GM18868 (cell line): ENCODE results near the gene FAM174B.

Source experiments
- ATAC-seq: cut with Tn5 transposase; IDR thresholded peaks from one replicate; pipeline ENCODE4 v1.9.1; 2021; ENCODE audit warnings: mild to moderate bottlenecking, moderate library complexity; ENCODE audit not compliant: unreplicated experiment

The FAM174B gene

GRCh38 chr15:92665100-92665555 lies 9.6 kb upstream of the FAM174B start:
- peak; percentile 40 for ATAC-seq

- no peak for ATAC-seq
Observed at GRCh38 chr15:92664178-92664900, 8.8 kb upstream of the FAM174B start.

- peak; percentile 86 for ATAC-seq
Observed at GRCh38 chr15:92663250-92663951, 7.8 kb upstream of the FAM174B start.

- peak; percentile 31 for ATAC-seq
Observed at GRCh38 chr15:92662762-92663161, 7.2 kb upstream of the FAM174B start.

GRCh38 chr15:92661956-92662355 lies 6.4 kb upstream of the FAM174B start:
- ATAC-seq, result no peak

- no peak for ATAC-seq
Observed at GRCh38 chr15:92661069-92661468, 5.5 kb upstream of the FAM174B start.

GRCh38 chr15:92657486-92657885 lies 1.9 kb upstream of the FAM174B start:
- no peak for ATAC-seq

- no peak for ATAC-seq
Observed at GRCh38 chr15:92656089-92656488, 514 bp upstream of the FAM174B start.

- no peak for ATAC-seq
Observed at GRCh38 chr15:92654662-92655061, 913 bp downstream of the FAM174B start.

- peak; percentile 43 for ATAC-seq
Observed at GRCh38 chr15:92653836-92654539, 1.6 kb downstream of the FAM174B start.

GRCh38 chr15:92653366-92653765 lies 2.2 kb downstream of the FAM174B start:
- ATAC-seq, result no peak

- no peak for ATAC-seq
Observed at GRCh38 chr15:92652576-92652966, 3.0 kb downstream of the FAM174B start.

GRCh38 chr15:92651877-92652575 lies 3.5 kb downstream of the FAM174B start:
- no peak for ATAC-seq

- ATAC-seq, result no peak
Observed at GRCh38 chr15:92650966-92651365, 4.6 kb downstream of the FAM174B start.

GRCh38 chr15:92650256-92650655 lies 5.3 kb downstream of the FAM174B start:
- ATAC-seq, result no peak

GRCh38 chr15:92648190-92648875 lies 7.2 kb downstream of the FAM174B start:
- ATAC-seq, result no peak

GRCh38 chr15:92647467-92648163 lies 8.0 kb downstream of the FAM174B start:
- ATAC-seq, result no peak

GRCh38 chr15:92646216-92646615 lies 9.4 kb downstream of the FAM174B start:
- no peak for ATAC-seq

GRCh38 chr15:92645731-92646130 lies 9.8 kb downstream of the FAM174B start:
- no peak for ATAC-seq

GRCh38 chr15:92645051-92645631 lies 10.4 kb downstream of the FAM174B start:
- ATAC-seq, result no peak
